K562 (cell line): ENCODE measurements around the gene FILIP1L. TPM values are rescaled to one million over a fixed set of nuclear protein-coding genes. Genes with fewer than 3 reads are reported as not detected.

Experiments
- EP400 ChIP-seq: fragments of 450-650 bp; IDR thresholded peaks from 2 replicates; pipeline ENCODE4 v1.6.1; 2017; ENCODE audit warnings: antibody characterized with exemption, mild to moderate bottlenecking, moderate library complexity
- GABPB2 ChIP-seq: fragments of 250-450 bp; sonication (Bioruptor Pico); conservative IDR thresholded peaks from 2 replicates; pipeline ENCODE4 v1.5.1; 2021; ENCODE audit warnings: mild to moderate bottlenecking
- KAT2B ChIP-seq: IDR thresholded peaks from one replicate; pipeline ENCODE4 v1.6.1; 2012; ENCODE audit warnings: low read depth, mild to moderate bottlenecking, control low read depth, inconsistent platforms, low read length, moderate library complexity
- KAT7 ChIP-seq: sonication (generic); formaldehyde crosslinking; IDR thresholded peaks from 2 replicates; pipeline ENCODE4 v1.8.0; 2022; ENCODE audit warnings: missing genetic modification reagents, mild to moderate bottlenecking, borderline replicate concordance
- MEIS2 ChIP-seq: fragments of 450-650 bp; IDR thresholded peaks from 2 replicates; pipeline ENCODE4 v1.6.1; 2014; ENCODE audit warnings: mild to moderate bottlenecking; ENCODE audit not compliant: partially characterized antibody
- MTF1 ChIP-seq: fragments of 250-450 bp; sonication (Bioruptor Pico); IDR thresholded peaks from 2 replicates; pipeline ENCODE4 v1.9.0; 2021; ENCODE audit warnings: moderate library complexity, mild to moderate bottlenecking, inconsistent platforms, borderline replicate concordance
- NR2C1 ChIP-seq, 2 experiments: fragments of 450-650 bp; IDR thresholded peaks; 2 replicates each; pipeline ENCODE4 v1.6.1; 2017; ENCODE audit warnings: mild to moderate bottlenecking in 2 of 2, antibody characterized with exemption in 1 of 2, inconsistent platforms in 1 of 2, missing compliant biosample characterization in 1 of 2, missing genetic modification characterization in 1 of 2
- POLR2G ChIP-seq: fragments of 200-400 bp; formaldehyde crosslinking; IDR thresholded peaks from 2 replicates; pipeline ENCODE4 v1.6.1; 2017; ENCODE audit warnings: low read depth, mild to moderate bottlenecking, antibody characterized with exemption, low read length, moderate library complexity
- PRPF4 ChIP-seq: fragments of 200-400 bp; formaldehyde crosslinking; IDR thresholded peaks from one replicate; pipeline ENCODE4 v1.6.1; 2017; ENCODE audit warnings: low read length, low read depth, mild to moderate bottlenecking; ENCODE audit not compliant: insufficient read depth, poor library complexity, severe bottlenecking
- TEAD1 ChIP-seq, 2 experiments: fragments of 450-650 bp in 1 of 2; sonication (generic) in 1 of 2; formaldehyde crosslinking; IDR thresholded peaks; 2 replicates each; pipeline versions ENCODE4 v1.4.0 to v1.8.0; 2020 to 2022; ENCODE audit warnings: mild to moderate bottlenecking in 2 of 2, missing genetic modification reagents in 1 of 2
- TEAD2 ChIP-seq: fragments of 450-650 bp; IDR thresholded peaks from 2 replicates; pipeline ENCODE4 v1.6.1; 2016; ENCODE audit warnings: missing genetic modification characterization, control low read depth, missing compliant biosample characterization
- TEAD4 ChIP-seq, 2 experiments: sonication (generic) in 1 of 2; formaldehyde crosslinking in 1 of 2; IDR thresholded peaks; 2 replicates each; pipeline versions ENCODE4 v1.6.1 to v1.8.0; 2012 to 2022; ENCODE audit warnings: borderline replicate concordance in 1 of 2, inconsistent platforms in 1 of 2, low read length in 1 of 2, mild to moderate bottlenecking in 1 of 2, missing genetic modification reagents in 1 of 2
- ZNF133 ChIP-seq: fragments of 250-450 bp; sonication (Bioruptor Pico); IDR thresholded peaks from 2 replicates; pipeline ENCODE4 v1.4.0; 2020; ENCODE audit warnings: mild to moderate bottlenecking
- ZNF146 ChIP-seq: IDR thresholded peaks from one replicate; pipeline ENCODE4 v1.6.1; 2018; ENCODE audit warnings: missing compliant biosample characterization; ENCODE audit not compliant: unreplicated experiment
- ZNF507 ChIP-seq: conservative IDR thresholded peaks from 2 replicates; pipeline ENCODE4 v1.6.1; 2017; ENCODE audit warnings: missing genetic modification characterization, missing compliant biosample characterization
- ZNF512 ChIP-seq: IDR thresholded peaks from 2 replicates; pipeline ENCODE4 v1.6.1; 2016; ENCODE audit warnings: missing genetic modification characterization, missing compliant biosample characterization
- ZNF717 ChIP-seq: fragments of 250-450 bp; sonication (Bioruptor Pico); IDR thresholded peaks from 2 replicates; pipeline ENCODE4 v1.5.0; 2021
- polyA plus RNA-seq, 8 experiments: library from polyadenylated mRNA; depleted of rRNA in 4 of 8; stranded (reverse) in 5 of 8; unstranded in 3 of 8; fragments of >200 nt; fragmentation: Nextera tagmentation in 2 of 8; fragmentation: Illumina TruSeq in 1 of 8; extraction: Ambion mirVana in 2 of 8; extraction: Trizol in 1 of 8; gene quantifications; 2 replicates each; pipeline versions ENCODE4 v1.2.1 to v1.2.3, GENCODE V29; 2011 to 2014; ENCODE audit warnings: inconsistent platforms in 1 of 8, missing spikeins in 1 of 8
- total RNA-seq, 7 experiments: library from RNA; depleted of rRNA in 6 of 7; stranded (reverse); fragments of >200 nt in 6 of 7; fragmentation: Illumina TruSeq in 2 of 7; extraction: Trizol in 2 of 7; gene quantifications; 2 replicates each; pipeline versions ENCODE4 v1.2.1 to v1.2.3, GENCODE V29; 2011 to 2021; ENCODE audit warnings: low replicate concordance in 1 of 7
- TF ChIP-seq, protein P1 (sequence below): sonication (generic); formaldehyde crosslinking; IDR thresholded peaks from 2 replicates; pipeline ENCODE4 v1.8.1; 2022; ENCODE audit warnings: missing genetic modification reagents
- TF ChIP-seq, protein P2 (sequence below): fragments of 450-650 bp; formaldehyde crosslinking; IDR thresholded peaks from 2 replicates; pipeline ENCODE4 v1.4.0; 2022; ENCODE audit warnings: mild to moderate bottlenecking, moderate library complexity

FILIP1L gene
- total and polyA plus RNA-seq, 9 of the 15 experiments (the other 6 are each of a cell fraction or from before 2014, with no cell fraction given), result 0.50 to 2.1 (median 1.1) TPM

DNA sequence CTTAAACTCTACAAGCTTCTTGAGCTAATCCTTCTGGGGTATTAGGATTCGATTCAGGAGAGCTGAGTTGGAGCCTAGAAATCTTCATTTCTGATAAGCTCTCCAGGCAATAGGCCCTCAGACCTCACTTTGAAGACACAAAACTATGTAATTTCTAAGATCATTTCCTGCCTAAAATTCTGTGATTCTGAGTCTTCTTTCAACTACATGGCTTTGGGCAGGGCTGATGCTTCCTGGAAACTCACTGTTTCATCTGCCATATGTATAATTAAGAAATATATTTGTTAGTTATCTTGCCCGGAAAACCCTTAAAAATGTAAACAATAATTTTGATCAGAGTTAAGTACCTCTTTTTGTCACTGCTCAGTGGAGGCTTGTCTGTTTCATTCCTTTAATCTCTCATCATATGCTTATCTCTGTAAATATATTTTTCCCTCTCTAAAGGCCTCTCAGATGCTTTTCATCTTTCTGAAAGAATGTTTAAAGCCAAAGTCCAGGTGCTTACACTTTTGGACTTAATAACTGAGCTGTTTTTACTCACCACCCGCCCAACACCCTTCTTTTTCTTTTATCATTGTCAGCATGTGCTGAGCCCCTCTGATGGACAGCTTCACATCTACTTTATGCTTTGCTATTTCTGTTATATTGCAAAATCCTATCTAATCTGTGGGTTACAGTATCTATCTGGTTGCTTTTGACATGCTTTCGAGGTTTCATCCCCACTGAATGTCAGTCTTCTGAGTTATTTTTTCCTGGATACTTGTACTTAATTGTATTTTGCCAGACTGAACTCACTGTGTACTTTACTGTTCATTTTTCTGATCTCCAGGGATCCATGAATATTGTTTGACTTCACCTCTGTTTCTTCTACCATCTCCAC, 38.2 kb downstream of the FILIP1L start (continued):
- TF ChIP-seq PRPF4 (no peak), ZNF146 (no peak), TEAD2 (tag) (no peak), MTF1 (CRISPR knock-in tag) (no peak), ZNF717 (CRISPR knock-in tag) (no peak), POLR2G (no peak), NR2C1 (IDR thresholded peaks at IDR 0.05) (no peak), NR2C1 (tag; IDR thresholded peaks at IDR 0.05) (no peak), TEAD4 (IDR thresholded peaks at IDR 0.05; ENCODE audit: low read length) (peak; percentile 70), TEAD4 (CRISPR knock-in tag; IDR thresholded peaks at IDR 0.05; ENCODE audit: borderline replicate concordance) (no peak), ZNF512 (tag) (no peak), KAT7 (CRISPR knock-in tag) (no peak), ZNF133 (no peak), TEAD1 (CRISPR knock-in tag; IDR thresholded peaks at IDR 0.05) (no peak), ZNF507 (tag) (no peak), EP400 (no peak), MEIS2 (peak; percentile 30), GABPB2 (CRISPR knock-in tag) (no peak), KAT2B (no peak)
- TF ChIP-seq, protein P1, sequence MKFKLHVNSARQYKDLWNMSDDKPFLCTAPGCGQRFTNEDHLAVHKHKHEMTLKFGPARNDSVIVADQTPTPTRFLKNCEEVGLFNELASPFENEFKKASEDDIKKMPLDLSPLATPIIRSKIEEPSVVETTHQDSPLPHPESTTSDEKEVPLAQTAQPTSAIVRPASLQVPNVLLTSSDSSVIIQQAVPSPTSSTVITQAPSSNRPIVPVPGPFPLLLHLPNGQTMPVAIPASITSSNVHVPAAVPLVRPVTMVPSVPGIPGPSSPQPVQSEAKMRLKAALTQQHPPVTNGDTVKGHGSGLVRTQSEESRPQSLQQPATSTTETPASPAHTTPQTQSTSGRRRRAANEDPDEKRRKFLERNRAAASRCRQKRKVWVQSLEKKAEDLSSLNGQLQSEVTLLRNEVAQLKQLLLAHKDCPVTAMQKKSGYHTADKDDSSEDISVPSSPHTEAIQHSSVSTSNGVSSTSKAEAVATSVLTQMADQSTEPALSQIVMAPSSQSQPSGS, result no peak
- TF ChIP-seq, protein P2, sequence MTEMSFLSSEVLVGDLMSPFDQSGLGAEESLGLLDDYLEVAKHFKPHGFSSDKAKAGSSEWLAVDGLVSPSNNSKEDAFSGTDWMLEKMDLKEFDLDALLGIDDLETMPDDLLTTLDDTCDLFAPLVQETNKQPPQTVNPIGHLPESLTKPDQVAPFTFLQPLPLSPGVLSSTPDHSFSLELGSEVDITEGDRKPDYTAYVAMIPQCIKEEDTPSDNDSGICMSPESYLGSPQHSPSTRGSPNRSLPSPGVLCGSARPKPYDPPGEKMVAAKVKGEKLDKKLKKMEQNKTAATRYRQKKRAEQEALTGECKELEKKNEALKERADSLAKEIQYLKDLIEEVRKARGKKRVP (CRISPR knock-in tag), result no peak
